GM10847 (cell line): Measurements from ENCODE around the gene CCDC57.

Source experiments
- POLR2A ChIP-seq: IDR thresholded peaks from 2 replicates; pipeline ENCODE4 v1.6.1; 2011; ENCODE audit not compliant: insufficient read length; ENCODE audit errors: extremely low read depth

Gene CCDC57

DNA sequence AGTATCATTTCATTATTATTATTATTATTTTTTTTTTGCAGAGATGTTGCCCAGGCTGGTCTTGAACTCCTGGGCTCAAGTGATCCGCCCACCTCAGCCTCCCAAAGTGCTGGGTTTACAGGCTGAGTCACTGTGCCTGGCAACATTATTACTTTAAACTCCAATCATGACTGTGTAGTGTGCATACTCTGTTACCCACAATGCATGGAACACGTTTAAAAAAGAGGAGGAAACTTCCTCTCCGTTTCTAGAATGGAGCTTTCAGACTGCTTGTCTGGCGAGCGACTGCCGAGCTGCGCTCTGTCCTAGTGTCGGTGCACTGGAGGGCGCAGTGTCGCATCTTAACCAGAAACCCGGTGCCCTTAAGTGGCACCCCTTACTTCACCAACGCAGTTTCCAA lies 92.5 kb downstream of the CCDC57 start:
- TF ChIP-seq POLR2A, result no peak

DNA sequence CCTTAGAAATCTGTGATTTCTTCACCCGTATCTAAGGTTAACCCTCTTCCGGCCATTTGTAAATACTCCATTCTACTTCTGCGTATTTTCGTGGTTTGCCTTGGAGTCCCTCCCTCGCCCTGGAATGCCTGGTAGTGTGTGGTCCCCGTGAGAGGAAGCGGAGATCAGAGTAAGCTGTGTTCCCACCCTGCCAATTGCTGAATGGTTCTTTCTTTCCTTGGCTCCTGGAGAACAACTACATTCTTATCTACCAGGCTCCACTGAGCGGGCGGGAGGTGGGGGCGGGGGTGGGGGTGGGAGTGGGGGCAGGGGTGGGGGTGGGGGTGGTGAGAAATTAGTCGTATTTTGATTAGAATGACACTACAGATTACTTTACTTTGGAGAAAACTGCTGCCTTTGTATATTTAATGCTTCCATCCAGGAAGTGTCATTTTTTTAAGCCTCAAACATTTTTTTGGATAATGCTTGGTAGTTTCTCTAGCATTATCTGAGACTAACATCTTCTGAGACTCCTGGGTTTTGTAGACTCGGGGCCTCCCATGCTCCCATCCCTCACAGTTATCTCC lies 93.7 kb downstream of the CCDC57 start:
- TF ChIP-seq POLR2A, result no peak

DNA sequence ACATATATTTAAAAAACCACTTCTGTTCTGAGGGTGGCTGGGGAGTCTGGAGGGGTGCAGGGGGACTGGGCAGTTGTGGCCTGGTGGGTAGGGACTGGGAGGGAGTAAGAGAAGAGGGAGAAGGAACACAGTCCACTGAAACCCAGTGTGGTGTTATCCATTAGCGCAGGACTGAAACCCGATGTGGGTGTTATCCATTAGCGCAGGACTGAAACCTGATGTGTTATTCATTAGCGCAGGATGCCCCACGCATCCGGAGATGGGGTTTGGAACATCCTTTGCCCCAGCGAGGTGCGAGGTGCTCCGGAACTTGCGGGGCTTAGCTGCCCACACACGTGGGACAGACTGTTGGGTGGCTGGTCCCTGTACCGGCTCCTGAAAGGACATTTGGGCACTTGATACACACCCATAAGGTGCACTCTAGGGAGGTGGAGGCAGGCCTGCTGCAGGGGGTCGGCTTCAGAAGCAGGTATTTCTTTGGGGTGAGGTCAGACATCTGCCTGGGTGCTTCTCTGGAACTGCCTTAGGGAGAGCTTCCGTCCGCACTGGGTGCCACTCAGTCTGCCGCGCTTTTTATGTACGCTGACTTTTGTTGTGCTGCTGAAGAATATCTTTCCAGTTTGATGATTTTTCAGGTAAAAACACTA lies 94.4 kb downstream of the CCDC57 start:
- TF ChIP-seq POLR2A, result no peak

DNA sequence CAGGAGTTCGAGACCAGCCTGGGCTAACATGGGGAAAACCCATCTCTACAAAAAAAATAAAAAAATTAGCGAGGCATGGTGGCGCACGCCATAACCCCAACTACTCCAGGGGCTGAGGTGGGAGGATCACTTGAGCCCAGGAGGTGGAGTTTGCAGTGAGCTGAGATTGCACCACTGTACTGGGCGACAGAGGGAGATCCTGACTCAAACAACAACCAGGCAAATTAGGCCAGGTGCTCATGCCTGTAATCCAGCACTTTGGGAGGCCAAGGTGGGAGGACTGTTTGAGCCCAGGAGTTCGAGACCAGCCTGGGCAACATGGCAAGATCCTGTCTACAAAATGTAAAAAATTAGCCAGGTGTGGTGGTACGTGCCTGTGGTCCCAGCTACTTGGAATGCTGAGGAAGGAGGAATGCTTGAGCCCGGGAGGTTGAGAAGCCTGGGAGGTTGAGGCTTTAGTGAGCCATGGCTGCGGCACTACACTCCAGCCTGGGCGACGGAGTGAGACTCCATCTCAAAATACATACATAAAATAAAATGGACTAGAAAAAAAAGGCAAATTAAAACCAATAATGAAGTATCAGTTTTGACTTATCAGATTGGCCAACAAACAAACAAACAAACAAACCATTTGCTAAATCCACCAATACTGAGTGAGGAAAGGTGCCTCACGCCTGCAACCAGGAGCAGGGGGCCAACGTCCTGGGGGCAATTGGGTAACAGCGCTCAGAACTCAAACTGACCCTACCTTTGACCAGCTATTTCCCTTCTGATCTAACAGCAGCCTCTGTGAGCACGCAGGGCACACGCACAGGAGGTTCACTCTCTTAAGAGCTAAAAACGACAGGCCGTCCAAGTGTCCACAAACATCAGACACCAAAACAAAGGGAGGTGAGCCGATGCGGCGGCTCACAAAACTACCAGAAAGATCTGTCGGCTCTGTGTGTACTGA lies 95.2 kb downstream of the CCDC57 start:
- TF ChIP-seq POLR2A, result no peak

DNA sequence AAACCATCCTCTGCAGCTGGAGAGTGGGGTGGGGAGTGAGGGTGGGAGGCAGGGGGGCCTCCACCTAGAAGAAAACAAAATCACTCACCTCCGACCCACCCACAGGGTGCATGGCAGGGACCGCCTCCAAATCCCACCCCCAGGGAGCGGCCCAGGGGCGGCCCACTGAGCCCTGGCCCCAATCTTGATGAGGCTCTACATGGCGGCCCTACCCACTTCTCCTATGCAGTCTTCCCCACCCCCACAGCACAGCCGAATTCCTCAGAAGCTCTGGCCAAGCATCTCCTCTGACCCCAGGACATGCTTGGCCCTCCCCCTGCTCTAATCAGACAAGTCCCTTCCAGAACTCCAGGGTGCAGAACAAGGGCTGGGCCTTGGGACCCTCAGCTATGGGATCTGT lies 96.4 kb downstream of the CCDC57 start:
- TF ChIP-seq POLR2A, result no peak

DNA sequence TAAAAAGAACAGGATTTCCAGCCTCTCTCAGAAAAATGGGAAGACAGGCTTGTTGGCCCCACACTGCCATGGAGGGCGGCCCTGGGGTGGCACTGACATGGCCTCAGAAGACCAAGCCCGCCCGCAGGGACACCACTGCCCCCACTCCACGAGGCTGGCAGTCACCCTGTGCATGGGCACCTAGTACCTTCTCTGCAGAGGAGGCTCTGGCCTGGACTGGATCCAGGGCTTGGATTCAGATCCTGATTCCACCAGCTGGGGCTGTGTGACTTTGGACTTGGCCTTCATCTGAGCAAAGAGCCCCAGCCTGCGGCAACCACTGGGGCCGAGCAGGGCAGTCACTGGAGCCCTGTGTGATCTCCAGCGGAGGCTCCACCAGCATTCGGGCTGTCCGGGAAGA lies 97.8 kb downstream of the CCDC57 start:
- TF ChIP-seq POLR2A, result no peak

DNA sequence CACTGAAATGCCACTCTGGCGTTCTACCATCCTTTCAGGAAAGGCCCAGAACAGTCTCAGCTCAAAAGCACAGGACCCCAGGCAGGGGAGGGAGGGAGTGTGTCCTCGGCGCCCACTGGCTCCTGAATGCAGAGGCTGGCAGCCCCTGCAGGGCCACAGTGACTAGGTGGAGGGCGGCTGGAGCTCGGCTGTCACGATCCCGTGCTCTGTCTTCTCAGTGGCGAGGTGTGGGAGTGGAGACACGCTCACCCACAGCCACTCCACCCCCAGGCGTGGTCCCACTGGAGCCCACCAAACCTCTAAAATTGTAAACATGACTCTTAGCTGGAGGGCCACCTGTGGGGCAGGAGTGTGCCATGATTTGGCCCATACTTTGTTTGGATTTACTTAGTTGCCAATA lies 98.2 kb downstream of the CCDC57 start:
- no peak for TF ChIP-seq POLR2A

DNA sequence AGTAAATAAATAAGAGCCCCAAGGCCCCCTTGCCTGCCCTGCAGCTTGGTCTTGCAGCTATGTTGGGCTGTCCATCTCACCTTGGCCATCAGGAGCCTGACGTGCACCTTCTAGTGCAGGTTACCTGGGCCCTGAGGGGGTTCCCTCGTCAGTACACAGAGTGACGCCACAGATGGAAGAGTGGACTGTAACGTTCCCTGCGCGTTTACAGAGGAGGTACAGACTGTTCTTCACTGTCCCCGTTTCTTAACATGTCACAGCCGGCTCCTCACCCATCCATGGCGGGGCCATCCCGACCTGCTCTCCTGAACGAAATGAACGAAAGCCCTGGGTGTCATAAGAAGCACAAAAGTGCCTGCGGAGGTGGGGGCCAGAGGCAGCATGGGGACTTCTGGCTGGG lies 98.7 kb downstream of the CCDC57 start:
- no peak for TF ChIP-seq POLR2A

DNA sequence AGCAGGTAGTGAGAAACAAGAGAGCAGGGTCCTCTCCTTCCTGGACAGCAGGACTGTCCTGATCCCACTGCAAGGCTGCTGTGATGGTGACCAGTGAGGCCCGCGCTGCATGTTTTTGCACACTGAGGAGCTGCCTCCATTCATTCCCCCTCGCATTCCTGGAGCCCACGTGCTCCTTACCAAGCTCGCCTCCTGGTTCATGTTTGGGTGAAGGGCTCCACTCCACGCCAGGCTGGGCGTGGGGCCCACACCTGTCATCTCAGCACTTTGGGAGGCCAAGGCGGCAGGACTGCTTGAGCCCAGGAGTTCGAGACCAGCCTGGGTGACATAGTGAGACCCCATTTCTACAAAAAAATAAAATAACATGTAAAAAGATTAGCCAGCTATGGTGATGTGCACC lies 99.2 kb downstream of the CCDC57 start:
- TF ChIP-seq POLR2A, result no peak

DNA sequence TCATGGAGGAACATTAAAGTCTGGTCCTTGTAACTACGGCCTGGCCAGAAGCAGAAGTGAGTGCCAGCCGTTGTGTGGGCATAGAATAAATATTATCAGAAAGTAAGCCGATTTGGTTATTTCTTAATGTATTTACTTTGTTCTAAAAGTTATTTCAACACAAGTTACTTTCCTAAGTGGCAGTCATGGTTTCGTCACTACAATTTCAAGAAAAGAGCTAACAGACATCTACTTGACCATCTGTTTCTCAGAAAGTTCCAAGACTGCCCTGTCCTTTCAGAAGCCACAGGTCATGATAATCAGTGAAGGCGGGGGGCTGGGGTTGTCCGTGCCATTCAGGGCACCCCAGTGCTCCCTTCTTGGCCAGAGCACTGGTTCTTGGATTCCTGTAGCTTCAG lies 99.7 kb downstream of the CCDC57 start:
- no peak for TF ChIP-seq POLR2A

DNA sequence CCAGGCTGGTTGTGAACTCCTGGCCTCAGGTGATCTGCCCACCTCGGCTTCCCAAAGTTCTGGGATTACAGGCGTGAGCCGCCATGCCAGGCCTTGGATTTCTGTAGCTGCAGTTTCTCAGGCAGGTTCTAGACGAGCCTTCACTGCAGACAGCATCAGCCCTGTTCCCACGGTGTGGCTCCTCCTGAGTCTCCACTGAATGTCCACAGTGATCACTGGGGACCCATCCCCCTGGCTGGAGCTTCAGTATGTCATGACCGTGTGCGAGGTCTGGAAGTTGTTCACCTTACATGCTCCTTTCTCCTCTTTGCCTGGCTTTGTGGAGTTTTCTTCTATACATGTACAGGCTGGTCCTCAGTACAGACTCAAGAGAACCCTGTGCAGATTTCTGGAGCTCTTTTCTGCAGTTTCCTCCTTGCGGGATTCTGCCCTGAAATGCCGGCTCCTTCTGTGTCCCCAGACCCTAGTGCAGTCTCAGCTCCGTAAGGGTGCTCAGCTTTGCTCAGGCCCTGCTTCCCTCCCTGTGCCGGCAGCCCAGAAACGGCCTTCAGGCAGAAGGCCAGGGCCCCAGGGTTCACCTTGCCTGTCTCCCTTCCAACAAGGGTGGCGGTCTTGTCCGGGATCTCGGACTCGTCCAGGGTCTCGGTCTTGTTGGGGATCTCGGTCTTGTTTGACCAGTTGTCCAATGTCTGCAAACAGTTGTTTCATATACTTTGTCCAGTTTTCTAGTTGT lies 100.3 kb downstream of the CCDC57 start:
- TF ChIP-seq POLR2A, result no peak

DNA sequence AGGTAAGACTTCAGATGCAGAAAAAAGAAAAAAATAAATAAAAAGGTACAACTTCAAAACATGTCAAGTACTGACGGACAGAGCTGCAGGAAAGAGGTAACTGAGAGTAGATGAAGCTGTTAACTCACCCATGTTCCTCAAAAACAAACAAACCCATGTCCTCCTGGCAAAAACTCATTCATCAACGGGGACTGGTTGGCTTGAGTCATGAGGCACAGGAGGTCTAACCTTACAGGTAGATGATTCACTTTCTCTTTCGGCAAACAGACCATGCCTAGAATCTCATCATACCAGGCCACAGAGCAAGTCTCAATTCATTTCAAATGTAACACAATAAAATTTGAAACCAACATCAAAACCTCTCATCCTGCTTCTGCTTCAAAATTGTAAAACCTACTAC lies 102.3 kb downstream of the CCDC57 start:
- no peak for TF ChIP-seq POLR2A

DNA sequence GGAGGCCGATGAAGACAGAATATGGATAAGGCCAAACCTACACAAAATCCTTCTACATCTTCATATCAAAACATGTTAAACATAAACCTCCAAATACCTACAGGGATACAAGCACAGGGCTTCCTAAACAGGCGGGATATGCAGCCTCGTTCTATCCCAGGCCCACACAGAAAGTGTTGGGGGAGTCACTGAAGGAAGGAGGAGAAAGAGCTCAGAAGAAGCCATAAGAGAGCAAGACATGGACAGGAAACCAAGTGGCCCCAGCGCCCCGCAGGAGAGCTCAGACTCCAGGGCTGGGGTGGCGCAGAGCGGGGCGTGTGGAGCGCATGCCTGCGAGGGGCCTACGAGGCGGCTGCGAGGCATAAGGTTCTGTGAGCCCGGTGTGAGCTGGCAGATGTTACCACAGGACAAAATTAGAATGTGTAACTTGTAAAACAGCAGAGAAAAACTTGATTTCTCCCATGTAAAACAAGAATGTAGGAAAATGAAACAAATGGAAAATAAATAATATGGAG lies 103.6 kb downstream of the CCDC57 start:
- TF ChIP-seq POLR2A, result no peak

DNA sequence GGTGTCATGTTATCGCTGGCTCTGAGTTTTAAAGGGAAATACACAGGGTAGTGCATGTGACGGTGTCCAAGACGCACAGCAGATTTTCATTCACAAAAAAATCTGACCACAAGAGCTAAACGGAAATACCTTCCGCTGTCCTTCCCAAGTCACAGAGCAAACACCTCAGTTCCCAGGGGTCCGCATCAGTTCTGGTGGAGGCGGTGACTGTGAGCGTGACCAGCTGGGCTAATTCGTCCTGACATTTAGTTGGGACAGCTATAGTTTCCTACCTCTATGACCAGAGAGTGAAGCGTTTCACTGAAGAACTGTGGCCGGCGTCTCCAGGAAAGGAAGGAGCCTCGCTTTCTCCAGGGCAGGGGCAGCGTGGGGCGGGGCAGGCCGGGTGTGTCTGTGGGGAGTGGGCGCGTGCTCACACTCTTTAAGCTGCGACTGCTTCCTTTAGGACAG lies 104.1 kb downstream of the CCDC57 start:
- no peak for TF ChIP-seq POLR2A

DNA sequence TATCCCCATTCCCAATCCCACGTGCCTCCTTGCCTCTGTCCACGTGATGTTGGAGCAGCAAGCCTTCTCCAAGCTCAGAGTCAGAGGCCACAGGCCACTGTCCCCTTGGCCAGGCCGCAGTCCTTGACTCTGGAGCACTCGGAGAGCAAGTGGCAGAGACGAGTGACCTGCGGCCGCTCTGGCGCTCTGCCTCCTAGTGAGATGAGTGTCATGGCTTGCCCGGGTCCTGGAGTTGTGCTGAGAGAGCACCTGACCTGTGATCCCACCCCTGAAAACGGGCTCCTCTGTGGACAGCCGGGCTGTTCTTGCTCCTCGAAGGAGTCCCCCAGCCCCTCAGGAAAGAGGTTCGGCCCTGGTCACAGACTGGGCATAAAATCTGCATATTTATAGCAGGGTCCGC lies 104.6 kb downstream of the CCDC57 start:
- no peak for TF ChIP-seq POLR2A
